ENCODE measurements around the gene PMM2.
A peak's percentile ranks its signal among the peaks of the same experiment; 100 is the strongest.

Gene PMM2

GRCh38 chr16:8763899-8764298 lies 33.7 kb upstream of the PMM2 start:
- no peak overlapping the region for H2BK120ac ChIP-seq (ENCODE audit: low read depth, low read length)
- no peak overlapping the region for H3K4me2 ChIP-seq (ENCODE audit: insufficient read depth, low read length, poor library complexity, severe bottlenecking)
- H3K14ac ChIP-seq (ENCODE audit: low read length): no peak overlapping the region
- H4K8ac ChIP-seq (ENCODE audit: low read depth, low read length): peak overlapping the region; percentile 26
- no peak overlapping the region for H3K4ac ChIP-seq (ENCODE audit: low read length)
- no peak overlapping the region for H2BK15ac ChIP-seq (ENCODE audit: low read length)
- no peak overlapping the region for H3K23ac ChIP-seq (ENCODE audit: low read depth, low read length, poor library complexity)
- H3K9me3 ChIP-seq (replicated peaks in 1 of 2; ENCODE audit: control insufficient read depth in 2 of 2, insufficient read depth in 1 of 2, low read depth in 1 of 2, low read length in 2 of 2): no peaks in the 10 kb centered on the region
- no CpG with 5 or more reads among the region's 10 CpGs for WGBS, 2 donors (ENCODE audit: extremely low coverage in 2 of 2, insufficient read length in 2 of 2, insufficient replicate concordance in 1 of 2)
- H4K91ac ChIP-seq (ENCODE audit: low read depth, low read length, poor library complexity): no peak overlapping the region
- H2AFZ ChIP-seq (ENCODE audit: low read length): peak overlapping the region; percentile 37
- H3K4me1 ChIP-seq (ENCODE audit: control insufficient read depth in 2 of 2, insufficient read depth in 1 of 2, low read depth in 1 of 2, low read length in 2 of 2): peaks cover 14 to 21% of the 10 kb centered on the region in 2 donors
- no peaks in the 10 kb centered on the region for H3K79me1 ChIP-seq (ENCODE audit: low read depth, low read length)
- DNase-seq (ENCODE audit: low spot score): no peak
- H2AK5ac ChIP-seq (ENCODE audit: low read depth, low read length): no peak overlapping the region
- H2BK5ac ChIP-seq (ENCODE audit: low read length): no peak overlapping the region
- no peak overlapping the region for H3K4me3 ChIP-seq (ENCODE audit: low read length in 2 of 2)
- no peak overlapping the region for H3K27ac ChIP-seq (replicated peaks; ENCODE audit: low read length)
- peak overlapping the region; percentile 32 for H3K18ac ChIP-seq (ENCODE audit: low read length)
- H3K36me3 ChIP-seq (replicated peaks in 1 of 2; ENCODE audit: control insufficient read depth in 2 of 2, insufficient read depth in 2 of 2, low read length in 2 of 2): peaks cover 0 to 42% of the 10 kb centered on the region in 2 donors
- no peaks in the 10 kb centered on the region for H3K27me3 ChIP-seq (ENCODE audit: control insufficient read depth in 3 of 3, insufficient read depth in 3 of 3, low read depth in 1 of 3, low read length in 3 of 3)
- no peak overlapping the region for H2BK12ac ChIP-seq (ENCODE audit: low read length)
- no peak overlapping the region for H3K9ac ChIP-seq (ENCODE audit: low read depth, low read length, poor library complexity)

GRCh38 chr16:8764525-8765250 lies 33.0 kb upstream of the PMM2 start:
- no peak overlapping the region for H3K4me2 ChIP-seq (ENCODE audit: insufficient read depth, low read length, poor library complexity, severe bottlenecking)
- no peak overlapping the region for H2AFZ ChIP-seq (ENCODE audit: low read length)
- no peak overlapping the region for H2BK120ac ChIP-seq (ENCODE audit: low read depth, low read length)
- H3K9me3 ChIP-seq (replicated peaks in 1 of 2; ENCODE audit: control insufficient read depth in 2 of 2, insufficient read depth in 1 of 2, low read depth in 1 of 2, low read length in 2 of 2): no peaks in the 10 kb centered on the region
- DNase-seq (ENCODE audit: low spot score): no peak
- H2BK15ac ChIP-seq (ENCODE audit: low read length): peak overlapping the region; percentile 87
- no peaks in the 10 kb centered on the region for H3K27me3 ChIP-seq (ENCODE audit: control insufficient read depth in 3 of 3, insufficient read depth in 3 of 3, low read depth in 1 of 3, low read length in 3 of 3)
- H3K36me3 ChIP-seq (replicated peaks in 1 of 2; ENCODE audit: control insufficient read depth in 2 of 2, insufficient read depth in 2 of 2, low read length in 2 of 2): peaks cover 0 to 45% of the 10 kb centered on the region in 2 donors
- H3K9ac ChIP-seq (ENCODE audit: low read depth, low read length, poor library complexity): no peak overlapping the region
- no peaks in the 10 kb centered on the region for H3K79me1 ChIP-seq (ENCODE audit: low read depth, low read length)
- H4K8ac ChIP-seq (ENCODE audit: low read depth, low read length): no peak overlapping the region
- no peak overlapping the region for H4K91ac ChIP-seq (ENCODE audit: low read depth, low read length, poor library complexity)
- no peak overlapping the region for H3K23ac ChIP-seq (ENCODE audit: low read depth, low read length, poor library complexity)
- H3K4me1 ChIP-seq (ENCODE audit: control insufficient read depth in 2 of 2, insufficient read depth in 1 of 2, low read depth in 1 of 2, low read length in 2 of 2): peaks cover 16 to 22% of the 10 kb centered on the region in 2 donors
- peak overlapping the region; percentile 41 for H2AK5ac ChIP-seq (ENCODE audit: low read depth, low read length)
- WGBS, 2 donors (ENCODE audit: extremely low coverage in 2 of 2, insufficient read length in 2 of 2, insufficient replicate concordance in 1 of 2): no CpG with 5 or more reads among the region's 18 CpGs
- H2BK12ac ChIP-seq (ENCODE audit: low read length): peak overlapping the region; percentile 66
- H3K27ac ChIP-seq (replicated peaks; ENCODE audit: low read length): no peak overlapping the region
- no peak overlapping the region for H3K4me3 ChIP-seq (ENCODE audit: low read length in 2 of 2)
- H3K14ac ChIP-seq (ENCODE audit: low read length): no peak overlapping the region
- H3K18ac ChIP-seq (ENCODE audit: low read length): peak overlapping the region; percentile 67
- H2BK5ac ChIP-seq (ENCODE audit: low read length): peak overlapping the region; percentile 72
- peak overlapping the region; percentile 58 for H3K4ac ChIP-seq (ENCODE audit: low read length)

GRCh38 chr16:8767176-8767575 lies 30.5 kb upstream of the PMM2 start:
- H4K91ac ChIP-seq (ENCODE audit: low read depth, low read length, poor library complexity): peak overlapping the region; percentile 69
- peak overlapping the region; percentile 85 for H2BK5ac ChIP-seq (ENCODE audit: low read length)
- no peak overlapping the region for H3K4me2 ChIP-seq (ENCODE audit: insufficient read depth, low read length, poor library complexity, severe bottlenecking)
- H3K36me3 ChIP-seq (replicated peaks in 1 of 2; ENCODE audit: control insufficient read depth in 2 of 2, insufficient read depth in 2 of 2, low read length in 2 of 2): peaks cover 0 to 53% of the 10 kb centered on the region in 2 donors
- H2AK5ac ChIP-seq (ENCODE audit: low read depth, low read length): peak overlapping the region; percentile 100
- no peak for DNase-seq (ENCODE audit: low spot score)
- no peak overlapping the region for H3K4me3 ChIP-seq (ENCODE audit: low read length in 2 of 2)
- H3K9ac ChIP-seq (ENCODE audit: low read depth, low read length, poor library complexity): no peak overlapping the region
- H3K4me1 ChIP-seq (ENCODE audit: control insufficient read depth in 2 of 2, insufficient read depth in 1 of 2, low read depth in 1 of 2, low read length in 2 of 2): peaks cover 16 to 22% of the 10 kb centered on the region in 2 donors
- no peaks in the 10 kb centered on the region for H3K27me3 ChIP-seq (ENCODE audit: control insufficient read depth in 3 of 3, insufficient read depth in 3 of 3, low read depth in 1 of 3, low read length in 3 of 3)
- H4K8ac ChIP-seq (ENCODE audit: low read depth, low read length): no peak overlapping the region
- H3K23ac ChIP-seq (ENCODE audit: low read depth, low read length, poor library complexity): no peak overlapping the region
- H2BK15ac ChIP-seq (ENCODE audit: low read length): peak overlapping the region; percentile 83
- no peak overlapping the region for H3K4ac ChIP-seq (ENCODE audit: low read length)
- no peak overlapping the region for H3K14ac ChIP-seq (ENCODE audit: low read length)
- H3K9me3 ChIP-seq (replicated peaks in 1 of 2; ENCODE audit: control insufficient read depth in 2 of 2, insufficient read depth in 1 of 2, low read depth in 1 of 2, low read length in 2 of 2): no peaks in the 10 kb centered on the region
- H3K18ac ChIP-seq (ENCODE audit: low read length): peak overlapping the region; percentile 74
- H3K79me1 ChIP-seq (ENCODE audit: low read depth, low read length): no peaks in the 10 kb centered on the region
- no CpG with 5 or more reads among the region's 8 CpGs for WGBS, 2 donors (ENCODE audit: extremely low coverage in 2 of 2, insufficient read length in 2 of 2, insufficient replicate concordance in 1 of 2)
- no peak overlapping the region for H2AFZ ChIP-seq (ENCODE audit: low read length)
- H2BK12ac ChIP-seq (ENCODE audit: low read length): peak overlapping the region; percentile 78
- no peak overlapping the region for H3K27ac ChIP-seq (replicated peaks; ENCODE audit: low read length)
- no peak overlapping the region for H2BK120ac ChIP-seq (ENCODE audit: low read depth, low read length)

GRCh38 chr16:8768283-8768682 lies 29.4 kb upstream of the PMM2 start:
- H3K23ac ChIP-seq (ENCODE audit: low read depth, low read length, poor library complexity): no peak overlapping the region
- no peak overlapping the region for H2BK5ac ChIP-seq (ENCODE audit: low read length)
- H3K4me3 ChIP-seq (ENCODE audit: low read length in 2 of 2): no peak overlapping the region
- no peak overlapping the region for H2BK15ac ChIP-seq (ENCODE audit: low read length)
- no peak overlapping the region for H2AK5ac ChIP-seq (ENCODE audit: low read depth, low read length)
- no peak overlapping the region for H4K91ac ChIP-seq (ENCODE audit: low read depth, low read length, poor library complexity)
- peaks cover 16 to 22% of the 10 kb centered on the region in 2 donors for H3K4me1 ChIP-seq (ENCODE audit: control insufficient read depth in 2 of 2, insufficient read depth in 1 of 2, low read depth in 1 of 2, low read length in 2 of 2)
- DNase-seq (ENCODE audit: low spot score): no peak
- H3K27me3 ChIP-seq (ENCODE audit: control insufficient read depth in 3 of 3, insufficient read depth in 3 of 3, low read depth in 1 of 3, low read length in 3 of 3): no peaks in the 10 kb centered on the region
- no peak overlapping the region for H2AFZ ChIP-seq (ENCODE audit: low read length)
- peaks cover 0 to 60% of the 10 kb centered on the region in 2 donors for H3K36me3 ChIP-seq (replicated peaks in 1 of 2; ENCODE audit: control insufficient read depth in 2 of 2, insufficient read depth in 2 of 2, low read length in 2 of 2)
- H3K18ac ChIP-seq (ENCODE audit: low read length): peak overlapping the region; percentile 50
- no peaks in the 10 kb centered on the region for H3K9me3 ChIP-seq (replicated peaks in 1 of 2; ENCODE audit: control insufficient read depth in 2 of 2, insufficient read depth in 1 of 2, low read depth in 1 of 2, low read length in 2 of 2)
- H4K8ac ChIP-seq (ENCODE audit: low read depth, low read length): no peak overlapping the region
- no peak overlapping the region for H3K4me2 ChIP-seq (ENCODE audit: insufficient read depth, low read length, poor library complexity, severe bottlenecking)
- H3K27ac ChIP-seq (replicated peaks; ENCODE audit: low read length): peak overlapping the region; percentile 41
- no peak overlapping the region for H3K14ac ChIP-seq (ENCODE audit: low read length)
- no peak overlapping the region for H3K9ac ChIP-seq (ENCODE audit: low read depth, low read length, poor library complexity)
- no peak overlapping the region for H2BK120ac ChIP-seq (ENCODE audit: low read depth, low read length)
- no peaks in the 10 kb centered on the region for H3K79me1 ChIP-seq (ENCODE audit: low read depth, low read length)
- no peak overlapping the region for H2BK12ac ChIP-seq (ENCODE audit: low read length)
- H3K4ac ChIP-seq (ENCODE audit: low read length): no peak overlapping the region
- no CpG with 5 or more reads among the region's 12 CpGs for WGBS, 2 donors (ENCODE audit: extremely low coverage in 2 of 2, insufficient read length in 2 of 2, insufficient replicate concordance in 1 of 2)
